SK-N-SH treated with all-trans-retinoic acid at 6 μM for 48 hours (cell line): Measurements from ENCODE around the gene IFTAP.

ENCODE experiments used
- BACH2 ChIP-seq: fragments of 250-450 bp; sonication (Bioruptor Pico); IDR thresholded peaks from 2 replicates; pipeline ENCODE4 v1.9.0; 2021; ENCODE audit warnings: mild to moderate bottlenecking, borderline replicate concordance
- CSDC2 ChIP-seq: fragments of 250-450 bp; sonication (Bioruptor Pico); IDR thresholded peaks from 2 replicates; pipeline ENCODE4 v1.5.0; 2020; ENCODE audit warnings: mild to moderate bottlenecking, moderate library complexity
- OSR1 ChIP-seq: fragments of 250-450 bp; sonication (Bioruptor Pico); IDR thresholded peaks from 2 replicates; pipeline ENCODE4 v1.8.0; 2022; ENCODE audit warnings: moderate library complexity, mild to moderate bottlenecking, inconsistent platforms
- PATZ1 ChIP-seq: fragments of 250-450 bp; sonication (Bioruptor Pico); IDR thresholded peaks from 2 replicates; pipeline ENCODE4 v1.8.0; 2020; ENCODE audit warnings: mild to moderate bottlenecking, moderate library complexity, borderline replicate concordance
- RARB ChIP-seq: fragments of 250-450 bp; sonication (Bioruptor Pico); IDR thresholded peaks from 2 replicates; pipeline ENCODE4 v1.8.0; 2021; ENCODE audit warnings: mild to moderate bottlenecking, moderate library complexity
- ZFP3 ChIP-seq: fragments of 250-450 bp; sonication (Bioruptor Pico); IDR thresholded peaks from 2 replicates; pipeline ENCODE4 v1.5.0; 2020; ENCODE audit warnings: mild to moderate bottlenecking, moderate library complexity
- ZNF565 ChIP-seq: fragments of 450-650 bp; formaldehyde crosslinking; conservative IDR thresholded peaks from 2 replicates; pipeline ENCODE4 v1.5.0; 2020; ENCODE audit warnings: low read depth, mild to moderate bottlenecking, moderate library complexity
- TF ChIP-seq, protein P1 (sequence below): fragments of 250-450 bp; sonication (Bioruptor Pico); IDR thresholded peaks from 2 replicates; pipeline ENCODE4 v1.5.1; 2020; ENCODE audit warnings: low read depth, mild to moderate bottlenecking, moderate library complexity

DNA sequence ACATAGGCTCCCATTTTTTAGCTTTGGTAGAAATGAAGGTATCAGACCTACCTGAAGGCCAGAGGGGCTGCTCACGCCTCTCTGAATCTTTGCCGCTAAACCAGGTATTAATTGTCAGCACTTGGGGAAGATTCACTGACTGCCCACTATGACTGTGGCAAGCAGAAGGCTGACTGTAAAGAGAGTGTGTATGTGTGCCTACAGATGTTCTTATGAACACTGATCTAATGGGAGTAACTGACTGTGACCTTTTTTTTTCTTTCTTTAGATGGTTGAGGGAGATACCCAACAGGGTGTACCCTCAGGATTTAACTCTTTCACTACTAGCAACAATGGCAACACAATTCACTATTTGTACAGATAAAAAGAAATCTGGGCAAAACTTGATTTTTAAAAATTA is 3.7 kb downstream of the IFTAP start, which contains the start of gene RAG2:
- no peak for TF ChIP-seq BACH2 (CRISPR knock-in tag)
- TF ChIP-seq, protein P1, sequence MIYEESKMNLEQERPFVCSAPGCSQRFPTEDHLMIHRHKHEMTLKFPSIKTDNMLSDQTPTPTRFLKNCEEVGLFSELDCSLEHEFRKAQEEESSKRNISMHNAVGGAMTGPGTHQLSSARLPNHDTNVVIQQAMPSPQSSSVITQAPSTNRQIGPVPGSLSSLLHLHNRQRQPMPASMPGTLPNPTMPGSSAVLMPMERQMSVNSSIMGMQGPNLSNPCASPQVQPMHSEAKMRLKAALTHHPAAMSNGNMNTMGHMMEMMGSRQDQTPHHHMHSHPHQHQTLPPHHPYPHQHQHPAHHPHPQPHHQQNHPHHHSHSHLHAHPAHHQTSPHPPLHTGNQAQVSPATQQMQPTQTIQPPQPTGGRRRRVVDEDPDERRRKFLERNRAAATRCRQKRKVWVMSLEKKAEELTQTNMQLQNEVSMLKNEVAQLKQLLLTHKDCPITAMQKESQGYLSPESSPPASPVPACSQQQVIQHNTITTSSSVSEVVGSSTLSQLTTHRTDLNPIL (CRISPR knock-in tag) = no peak
- no peak for TF ChIP-seq ZNF565 (CRISPR knock-in tag)
- TF ChIP-seq OSR1 (CRISPR knock-in tag) = no peak
- TF ChIP-seq CSDC2 (CRISPR knock-in tag) = no peak
- TF ChIP-seq RARB = no peak
- TF ChIP-seq ZFP3 (CRISPR knock-in tag) = no peak
- TF ChIP-seq PATZ1 (CRISPR knock-in tag) = no peak
